HG03571 (cell line): ENCODE measurements around the gene HSBP1L1.

Experiments
- ATAC-seq: cut with Tn5 transposase; IDR thresholded peaks from one replicate; pipeline ENCODE4 v1.9.1; 2021; ENCODE audit not compliant: unreplicated experiment

Gene HSBP1L1

DNA sequence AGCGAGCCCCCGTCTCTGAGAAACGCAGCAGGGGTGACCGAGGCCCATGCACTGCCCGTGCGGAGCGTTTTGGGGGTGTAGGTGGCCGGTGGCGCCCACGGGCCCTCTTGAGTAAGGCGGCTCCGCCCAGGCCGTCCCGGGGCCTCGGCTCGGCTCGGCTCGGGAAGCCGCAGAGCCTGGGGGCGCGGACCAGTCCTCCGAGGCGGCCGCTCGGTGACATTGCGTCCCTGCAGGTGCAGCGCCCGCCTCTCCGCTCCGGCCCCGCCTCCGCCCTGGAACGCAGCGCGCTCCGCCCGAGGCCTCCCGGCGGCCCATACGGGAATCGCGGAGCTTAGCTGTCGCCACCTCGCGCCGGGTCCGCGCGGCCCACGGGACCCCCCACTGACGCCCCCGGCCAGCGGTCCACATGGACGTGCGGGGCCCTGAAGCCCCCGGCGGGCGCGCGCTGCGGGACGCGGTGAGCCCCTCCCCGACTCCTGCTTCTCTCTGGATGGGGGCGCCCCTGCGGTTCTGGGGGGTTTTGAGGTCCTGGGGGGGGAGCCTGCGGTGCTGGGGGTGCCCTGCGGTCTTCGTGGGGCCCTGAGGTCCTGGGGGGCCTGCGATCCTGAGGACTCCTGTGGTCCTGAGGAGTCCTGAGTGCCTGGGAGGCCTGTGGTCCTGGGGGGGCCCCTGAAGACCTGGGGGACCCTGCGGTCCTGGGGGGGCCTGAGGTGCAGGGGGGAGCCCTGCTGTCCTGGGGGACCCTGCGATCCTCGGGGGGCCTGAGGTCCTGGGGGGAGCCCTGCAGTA, at the start of gene HSBP1L1:
HSBP1L1 (plus strand) TSS at position 314 of the 789 bp plus-strand sequence; CDS start at position 407, 93 bp downstream.
- ATAC-seq: peak; percentile 77

DNA sequence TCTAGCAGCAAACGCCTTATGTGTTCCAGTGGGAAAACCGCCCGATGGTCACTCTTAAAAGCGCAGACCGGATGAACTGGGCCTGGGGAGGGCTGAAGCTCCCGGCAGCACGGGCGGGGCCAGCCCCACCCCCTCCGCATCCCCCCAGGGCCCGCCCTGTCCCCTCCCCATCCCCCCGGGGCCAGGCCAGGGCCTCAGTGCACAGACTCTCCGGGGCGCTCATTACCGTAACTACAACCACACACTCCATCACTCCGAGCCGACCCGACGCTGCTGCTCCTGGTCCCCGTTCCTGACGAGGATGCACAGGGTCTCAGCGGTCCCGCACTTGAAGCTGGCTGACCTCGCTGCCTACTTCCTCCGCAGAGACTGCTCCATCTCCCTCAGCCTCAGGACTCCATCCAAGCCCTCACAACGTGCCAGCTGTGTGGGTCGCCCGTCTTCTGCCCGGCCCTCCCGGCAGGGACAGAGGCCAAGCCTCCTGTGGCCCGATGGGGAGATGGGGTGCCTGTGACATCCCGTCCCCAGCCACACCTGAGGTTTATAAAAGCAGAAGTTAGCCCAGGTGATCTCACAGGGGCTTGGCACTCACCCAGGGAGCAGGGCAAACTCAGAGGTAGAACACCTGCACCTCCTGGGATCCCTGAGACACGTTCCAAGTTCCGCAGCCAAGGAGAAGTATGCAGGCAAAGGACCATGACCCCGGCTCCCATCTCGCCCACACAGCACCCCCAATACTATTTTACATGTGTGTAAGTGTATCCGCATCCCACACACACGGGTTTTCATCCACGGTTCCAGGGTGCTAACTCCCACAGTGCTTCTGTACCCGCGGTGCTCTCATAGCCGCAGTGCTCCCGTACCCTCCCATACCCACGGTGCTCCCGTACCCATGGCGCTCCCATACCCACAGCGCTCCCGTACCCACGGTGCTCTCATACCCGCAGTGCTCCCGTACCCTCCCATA, 49.0 kb upstream of the HSBP1L1 start:
- ATAC-seq: no peak

DNA sequence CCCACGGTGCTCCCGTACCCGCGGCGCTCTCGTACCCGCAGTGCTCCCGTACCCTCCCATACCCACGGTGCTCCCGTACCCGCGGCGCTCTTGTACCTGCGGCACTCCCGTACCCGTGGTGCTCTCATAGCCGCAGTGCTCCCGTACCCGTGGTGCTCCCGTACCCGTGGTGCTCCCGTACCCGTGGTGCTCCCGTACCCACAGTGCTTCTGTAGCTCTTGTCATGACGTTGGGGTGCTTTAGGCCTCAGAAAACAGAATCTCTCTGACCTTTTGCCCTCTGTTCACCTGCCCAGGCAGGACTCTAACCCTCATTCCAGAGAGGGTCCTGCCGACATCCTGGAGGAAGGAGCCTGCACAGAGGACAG, 48.3 kb upstream of the HSBP1L1 start:
- ATAC-seq: no peak

DNA sequence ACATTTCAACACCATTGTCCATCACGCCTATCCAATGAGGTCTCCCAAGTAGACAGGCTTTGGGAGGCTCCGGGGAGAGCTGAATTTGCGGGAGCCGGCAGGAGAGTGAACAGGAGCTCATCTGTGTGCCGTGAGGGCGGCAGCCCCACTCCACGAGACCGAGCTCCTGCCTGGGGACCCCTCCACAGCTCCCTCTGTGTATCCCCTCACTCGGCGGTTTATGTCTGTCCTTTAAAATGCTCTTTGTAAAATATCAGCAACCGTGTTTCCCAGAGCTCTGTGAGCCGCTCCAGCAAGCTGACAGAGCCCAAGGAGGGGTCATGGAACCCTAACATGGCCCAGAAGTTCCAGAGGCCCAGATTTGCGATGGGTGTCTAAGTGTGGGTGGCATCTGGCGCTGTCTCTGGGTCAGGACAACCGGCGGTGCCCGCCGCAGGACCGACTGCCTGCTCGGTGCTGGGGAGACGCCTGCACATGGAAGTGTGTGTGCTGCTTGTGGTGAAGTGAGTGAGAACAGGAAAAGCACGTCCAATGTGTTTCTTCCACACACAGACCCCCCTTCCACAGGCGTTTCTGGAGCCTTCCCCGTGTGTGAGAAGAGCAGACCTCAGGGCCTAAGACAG, 47.8 kb upstream of the HSBP1L1 start:
- no peak for ATAC-seq

DNA sequence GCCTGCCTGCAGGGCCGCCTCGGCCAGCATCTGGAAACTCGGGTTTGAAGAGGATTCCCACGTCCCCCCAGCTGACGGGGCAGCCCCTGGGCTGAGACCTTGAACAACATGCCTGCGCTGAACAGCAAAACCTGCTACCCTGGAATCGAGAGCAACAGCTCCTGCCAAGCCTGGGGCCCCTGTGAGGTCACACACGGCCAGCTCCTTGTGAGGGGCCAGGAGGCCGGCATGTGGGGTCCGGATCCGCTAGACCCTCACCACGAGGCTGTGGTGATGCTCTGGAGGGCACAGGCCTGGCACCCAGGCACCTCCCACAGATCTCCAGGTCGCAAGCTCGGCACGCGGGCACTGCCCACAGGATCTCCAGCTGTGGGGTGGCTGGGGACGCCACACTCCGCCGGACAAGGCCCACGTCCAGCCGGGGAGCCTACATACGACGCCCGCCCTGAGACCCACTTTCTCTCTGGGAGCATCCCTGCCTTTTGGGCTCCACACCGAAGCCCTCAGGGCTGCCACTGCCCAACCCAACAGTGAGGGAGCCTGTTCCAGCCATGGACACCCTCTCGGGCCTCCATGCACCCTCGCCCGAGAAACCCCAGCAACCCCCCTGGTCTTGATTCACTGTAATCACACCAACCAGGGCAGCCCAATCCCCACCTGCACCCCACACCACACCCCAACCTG, 47.1 kb upstream of the HSBP1L1 start:
- no peak for ATAC-seq

DNA sequence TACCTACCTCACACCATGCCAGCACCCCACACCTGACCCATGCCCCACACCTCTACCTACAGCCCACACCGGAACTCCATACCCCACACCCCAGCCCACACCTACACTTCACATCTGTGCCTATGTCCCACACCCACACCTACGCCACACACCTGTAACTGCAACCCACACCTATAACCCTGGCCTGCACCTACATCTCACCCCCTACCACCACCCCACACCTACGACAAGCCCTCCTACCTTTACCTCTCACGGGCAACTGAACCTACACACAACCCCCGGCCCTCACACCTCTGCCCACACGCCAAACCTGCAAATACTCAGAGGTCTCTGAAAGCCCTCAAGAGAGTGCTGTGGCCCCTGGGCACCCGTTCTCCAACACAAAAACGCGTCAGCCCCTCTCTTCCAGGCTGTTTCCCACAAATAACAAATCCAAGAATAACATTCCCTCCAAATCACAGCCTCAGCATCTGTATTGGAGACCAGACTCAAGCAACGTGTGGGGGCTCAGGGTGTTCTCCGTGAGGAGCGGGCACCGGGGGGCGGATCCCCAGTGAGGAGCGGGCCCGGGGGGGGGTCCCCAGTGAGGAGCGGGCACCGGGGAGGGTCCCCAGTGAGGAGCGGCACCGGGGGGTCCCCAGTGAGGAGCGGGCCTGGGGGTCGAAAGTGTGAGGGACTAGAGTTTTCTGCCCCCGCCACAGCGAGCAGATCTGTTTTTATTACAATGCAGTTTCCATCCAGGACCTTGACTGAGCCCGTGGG, 46.4 kb upstream of the HSBP1L1 start:
- ATAC-seq: no peak

DNA sequence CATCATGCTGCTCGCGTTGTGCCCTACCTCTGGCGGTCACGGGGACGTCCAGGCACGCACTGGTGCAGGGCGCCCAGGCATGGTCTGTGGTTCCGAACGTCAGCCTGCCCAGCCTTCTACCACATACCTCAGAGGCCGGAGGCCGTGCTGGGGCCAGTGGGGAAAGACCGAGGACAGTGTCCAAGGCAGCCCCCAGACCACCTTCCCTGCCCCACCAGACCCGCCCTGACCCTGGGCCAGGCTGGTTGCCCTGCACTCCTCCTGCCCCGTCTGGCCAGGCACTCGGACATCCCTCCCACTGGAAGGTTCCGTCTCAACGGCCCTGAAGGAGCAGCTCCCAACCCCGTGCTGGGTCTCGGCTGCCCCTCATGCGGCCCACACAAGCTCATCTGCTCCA, 45.8 kb upstream of the HSBP1L1 start:
- no peak for ATAC-seq

DNA sequence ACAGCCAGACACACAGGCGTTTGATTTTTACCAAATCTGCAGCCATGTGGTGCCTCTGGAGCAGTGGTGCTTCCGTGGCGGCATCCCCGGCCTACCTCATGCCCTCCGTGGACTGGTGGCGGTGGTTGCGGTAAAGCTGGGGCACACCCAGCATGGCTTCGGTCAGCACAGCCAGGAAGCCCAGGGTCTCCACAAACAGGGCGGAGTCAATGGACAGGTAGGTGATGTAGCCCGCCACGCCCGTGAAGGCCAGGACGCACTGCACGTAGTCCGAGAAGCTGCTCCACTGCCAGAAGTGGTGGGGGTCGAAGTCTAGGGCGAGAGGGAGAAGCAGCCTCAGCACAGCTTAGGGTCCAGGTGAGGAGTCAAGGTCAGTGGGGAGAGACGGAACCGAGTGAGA, 45.4 kb upstream of the HSBP1L1 start:
- no peak for ATAC-seq

DNA sequence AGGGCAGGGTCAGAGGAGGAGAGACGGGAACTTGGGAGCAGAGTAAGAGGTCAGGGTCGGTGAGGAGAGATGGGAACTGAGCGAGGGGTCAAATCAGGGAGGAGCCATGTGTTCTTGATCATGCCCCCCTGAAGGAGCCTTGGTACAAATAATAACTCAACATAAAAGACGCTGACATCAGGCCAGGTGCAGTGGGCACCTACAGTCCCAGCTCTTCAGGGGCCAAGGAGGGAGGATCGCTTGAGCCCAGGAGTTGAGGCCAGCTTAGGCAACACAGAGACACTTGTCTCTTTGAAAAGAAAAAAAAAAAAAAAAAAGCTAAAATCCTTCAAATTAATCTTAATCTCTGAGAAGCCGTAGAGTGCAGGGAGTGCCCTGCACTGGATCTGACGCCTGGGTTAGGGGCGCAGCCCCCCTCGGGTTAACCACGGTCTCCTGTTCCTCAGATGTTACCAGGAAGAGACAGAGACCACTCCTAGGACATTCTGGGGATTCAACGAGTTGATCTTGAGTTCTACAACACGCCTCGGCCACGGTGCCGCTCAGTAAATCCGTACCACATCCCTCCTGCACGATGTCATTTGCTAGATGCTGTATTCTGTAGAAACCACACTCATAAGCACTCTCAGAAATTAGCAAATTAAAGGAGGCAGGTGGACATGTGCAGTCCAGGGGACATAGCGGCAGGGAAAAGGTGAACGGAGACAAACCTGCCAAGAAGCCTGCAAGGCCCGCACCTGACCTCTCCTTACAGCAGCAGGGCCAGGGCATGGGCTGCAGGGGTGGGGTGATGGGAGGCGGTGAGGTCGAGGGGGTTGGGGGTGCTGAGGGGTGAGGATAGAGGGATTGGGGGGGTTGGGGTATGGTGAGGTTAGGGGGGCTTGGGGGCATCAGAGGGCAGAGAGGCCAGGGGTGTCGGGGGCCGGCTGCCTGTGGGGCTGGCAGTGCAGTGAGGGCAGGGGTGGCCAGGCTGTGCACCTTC, 42.2 kb upstream of the HSBP1L1 start:
- ATAC-seq: no peak

DNA sequence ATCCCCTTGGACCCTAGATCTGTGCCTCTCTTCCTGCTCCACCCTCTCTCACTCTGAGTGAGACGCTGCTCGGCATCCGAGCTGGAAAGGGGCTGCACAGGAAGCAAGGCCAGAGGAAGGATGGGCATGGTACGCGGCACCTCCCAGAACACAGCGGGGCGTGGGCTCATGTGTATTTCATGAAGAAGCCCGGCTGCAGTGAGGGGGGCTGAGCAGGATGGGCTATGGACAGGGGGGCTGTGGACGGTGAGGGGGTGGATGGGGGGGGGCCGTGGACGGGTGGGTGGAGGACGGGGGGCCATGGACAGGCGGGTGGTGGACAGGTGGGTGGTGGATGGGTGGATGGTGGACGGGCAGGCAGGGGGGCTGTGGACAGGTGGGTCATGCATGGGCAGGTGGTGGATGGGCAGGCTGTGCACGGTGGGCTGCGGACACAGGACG, 41.5 kb upstream of the HSBP1L1 start:
- no peak for ATAC-seq

DNA sequence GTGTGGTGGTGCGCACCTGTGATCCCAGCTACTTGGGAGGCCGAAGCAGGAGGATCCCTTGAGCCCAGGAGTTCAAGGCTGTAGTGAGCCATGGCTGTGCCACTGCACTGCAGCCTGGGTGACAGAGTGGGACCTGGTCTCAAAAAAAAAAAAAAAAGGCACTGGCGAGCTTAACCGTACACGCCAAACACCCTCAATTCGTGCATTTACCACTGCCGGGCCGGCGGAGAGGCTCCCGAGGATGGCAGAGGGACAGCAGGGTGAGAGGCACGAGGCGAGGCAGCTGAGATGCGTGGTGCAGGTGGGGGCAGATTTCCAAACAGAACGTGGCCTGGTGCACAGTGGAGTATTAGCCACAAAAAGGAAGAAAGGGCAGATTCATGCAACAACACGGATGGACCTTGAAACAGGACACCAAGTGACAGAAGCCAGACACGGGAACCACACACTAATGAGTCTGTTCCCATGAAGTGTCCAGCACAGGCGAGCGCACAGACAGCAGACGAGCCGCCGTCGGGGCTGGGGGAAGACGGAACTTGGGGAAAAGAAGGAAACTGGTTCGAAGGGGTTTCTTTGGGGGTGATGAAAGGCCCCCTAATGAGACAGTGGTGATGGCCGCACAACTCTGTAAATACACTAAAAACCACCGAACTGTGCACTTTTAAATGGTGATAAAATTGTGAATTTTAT, 40.4 kb upstream of the HSBP1L1 start:
- ATAC-seq: no peak

DNA sequence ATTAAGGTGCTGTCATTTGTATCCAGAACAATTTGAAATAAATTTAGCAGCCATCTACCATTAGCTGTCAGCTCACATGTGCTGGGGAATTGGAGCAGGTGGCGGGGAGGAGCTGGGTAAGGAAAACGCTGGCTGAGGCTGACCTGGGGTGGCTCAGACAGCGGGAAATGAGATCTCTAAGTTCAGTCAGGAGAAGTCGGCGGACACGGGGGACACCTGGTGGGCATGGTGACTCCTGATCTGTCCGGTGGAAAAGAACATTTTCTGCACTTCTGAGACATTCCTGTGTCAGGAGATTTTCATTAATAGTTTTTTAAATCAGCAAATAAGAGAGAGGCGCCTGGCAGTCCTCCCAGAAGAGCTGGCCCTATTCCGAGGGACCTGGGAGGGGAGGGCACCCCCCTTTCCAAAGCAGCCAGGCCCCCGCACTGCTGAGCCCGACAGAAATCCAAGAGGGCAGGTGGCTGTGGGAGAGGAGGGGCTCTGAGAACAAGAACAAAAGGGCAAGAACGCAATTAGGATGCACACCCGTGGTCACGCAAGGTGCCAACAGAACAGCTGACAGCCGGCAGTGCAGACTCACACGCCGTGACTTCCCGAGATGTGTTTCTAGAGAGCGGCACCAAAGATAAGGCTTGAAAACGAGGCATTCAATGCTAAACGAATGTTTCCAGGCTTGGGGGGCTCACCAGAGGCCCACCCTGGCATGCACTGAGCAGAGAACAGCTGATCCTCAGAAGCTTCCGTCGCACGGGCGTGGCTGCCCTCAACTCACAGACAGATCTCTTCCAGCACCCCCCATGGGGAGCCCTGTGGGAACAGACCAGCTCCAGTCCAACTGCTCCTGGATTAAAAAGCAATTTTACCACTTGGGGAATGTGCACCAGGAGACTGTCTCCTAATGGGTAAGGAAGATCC, 39.4 kb upstream of the HSBP1L1 start:
- ATAC-seq: no peak

DNA sequence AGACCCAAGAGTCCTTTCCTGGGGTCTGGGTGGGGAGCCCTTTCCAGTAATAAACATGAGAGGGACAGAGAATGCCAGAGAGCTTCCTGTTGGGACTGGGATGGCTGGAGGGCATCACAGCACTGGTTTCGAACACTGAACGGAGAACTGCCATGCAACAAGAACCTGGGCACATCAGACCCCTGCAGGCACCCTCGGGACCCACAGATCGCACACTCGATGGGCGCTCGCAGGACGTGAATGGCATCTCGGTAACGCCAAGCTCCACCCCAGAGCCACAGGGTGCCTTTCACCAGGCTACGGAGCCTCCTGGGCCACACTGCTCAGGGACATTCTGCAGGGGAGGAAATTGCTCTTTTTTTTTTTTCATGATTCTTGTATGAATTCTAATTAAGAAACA, 38.1 kb upstream of the HSBP1L1 start:
- no peak for ATAC-seq

DNA sequence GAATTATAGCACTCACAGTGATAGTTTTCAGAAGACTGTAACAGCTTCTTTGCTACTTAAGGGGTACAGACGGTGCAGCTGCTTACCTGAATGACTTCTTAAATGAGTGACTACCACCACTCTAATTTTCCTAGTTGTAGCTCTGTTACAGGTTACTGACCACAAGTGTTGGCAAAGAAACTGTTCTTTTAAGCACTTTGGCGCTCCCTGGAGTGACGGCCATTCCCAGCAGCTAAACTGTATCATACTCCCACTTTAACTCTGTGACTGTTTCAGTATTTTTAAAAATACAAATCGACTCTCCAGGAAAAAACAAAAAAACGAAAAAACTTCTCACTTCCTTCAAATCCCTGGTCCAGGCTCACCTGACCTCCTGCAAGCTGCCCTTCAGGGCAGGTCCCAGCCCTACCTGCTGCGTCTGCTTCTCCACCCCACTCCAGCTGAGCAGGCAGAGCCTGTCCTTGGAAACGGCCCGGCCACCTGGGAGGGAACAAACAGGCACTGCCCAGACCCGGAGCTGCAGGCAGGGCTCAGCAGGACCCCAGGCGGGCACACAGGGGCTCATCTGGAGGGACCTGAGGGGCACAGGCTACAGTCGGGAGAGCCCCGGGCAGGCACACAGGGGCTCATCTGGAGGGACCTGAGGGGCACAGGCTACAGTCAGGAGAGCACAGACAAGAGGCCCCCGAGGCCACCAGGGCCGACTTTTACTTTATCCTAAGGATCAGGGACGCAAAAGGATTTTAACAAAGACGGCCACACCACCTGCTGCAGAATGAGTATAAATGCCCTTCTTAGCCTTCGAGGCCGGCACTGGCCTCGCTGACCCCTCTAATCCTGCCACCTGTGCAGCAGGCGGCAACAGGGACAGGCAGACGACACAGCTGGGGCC, 37.5 kb upstream of the HSBP1L1 start:
- ATAC-seq: no peak

DNA sequence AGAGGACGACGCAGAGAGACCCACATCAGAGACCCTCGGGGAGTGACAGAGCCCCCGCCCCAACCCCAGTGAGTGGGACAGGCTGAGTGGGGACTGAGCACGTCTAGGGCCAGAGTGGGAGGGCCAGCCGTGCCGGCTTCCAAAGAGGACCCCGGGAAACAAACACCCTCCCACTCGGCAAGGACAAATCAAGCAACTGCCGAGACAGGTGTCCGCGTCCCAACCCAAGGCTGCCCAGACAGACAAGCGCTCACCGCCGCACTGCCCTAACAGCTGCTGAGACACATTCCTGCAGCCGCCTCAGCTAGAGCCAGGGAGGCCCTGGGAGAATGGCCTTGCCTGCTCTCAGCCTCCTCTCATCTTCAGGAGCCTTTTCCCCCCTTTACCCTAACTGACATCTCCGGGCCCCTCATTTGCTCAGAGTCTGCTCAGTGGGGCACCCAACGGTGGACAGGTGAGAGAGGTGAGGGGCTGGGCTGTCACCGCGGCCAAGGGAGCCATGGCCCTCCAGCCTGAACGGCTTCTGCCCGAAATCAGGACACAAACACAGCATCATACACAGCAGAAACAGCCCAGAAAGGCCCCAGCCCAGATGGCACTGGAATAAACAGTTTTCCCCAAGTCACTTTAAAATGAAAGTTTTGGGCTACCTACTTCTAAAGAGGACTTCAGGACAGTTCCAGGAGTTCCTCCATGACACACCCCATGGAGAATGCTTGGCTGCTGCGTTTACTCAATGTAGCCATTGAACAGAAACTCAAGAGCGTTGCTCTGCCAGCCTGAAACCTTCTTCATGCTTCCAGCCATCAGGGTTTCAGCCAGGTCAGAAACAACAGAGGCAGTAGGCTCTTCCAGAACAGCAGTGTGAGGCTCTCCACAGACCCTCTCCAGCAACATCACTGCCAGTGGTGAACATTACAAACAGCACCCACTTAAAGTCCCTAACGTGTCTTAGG, 36.6 kb upstream of the HSBP1L1 start:
- no peak for ATAC-seq
